Measurements from ENCODE around the gene NR6A1. TPM values are rescaled to one million over a fixed set of nuclear protein-coding genes. Genes with fewer than 3 reads are reported as not detected.

NR6A1 gene
- total RNA-seq, 4 donors from 2014 or later: 1.7 to 8.4 (median 5.5) TPM

GRCh38 chr9:124498499-124499146 is 272.5 kb downstream of the NR6A1 start:
- H3K27me3 ChIP-seq: peaks cover 0 to 60% of the 10 kb centered on the region in 2 donors
- no peaks in the 10 kb centered on the region for H3K9me3 ChIP-seq
- H3K36me3 ChIP-seq: no peaks in the 10 kb centered on the region
- 54 to 64% methylated on average over 9 of the region's 15 CpGs for WGBS, 2 donors
- DNase-seq (ENCODE audit: low spot score in 2 of 2): no peak
- TF ChIP-seq POLR2A (IDR thresholded peaks at IDR 0.05) (no peak), EP300 (IDR thresholded peaks at IDR 0.05) (no peak), CTCF (IDR thresholded peaks at IDR 0.05) (no peak)
- no peak overlapping the region for H3K4me3 ChIP-seq
- peaks cover 0 to 11% (median 2%) of the 10 kb centered on the region in 4 donors for H3K4me1 ChIP-seq
- no peak overlapping the region for H3K27ac ChIP-seq

GRCh38 chr9:124498040-124498439 is 273.1 kb downstream of the NR6A1 start:
- WGBS, 2 donors: 71 to 80% methylated on average over 6 of the region's 6 CpGs
- no peak for DNase-seq (ENCODE audit: low spot score in 2 of 2)
- Histone ChIP-seq H3K27me3 (peaks cover 0 to 60% of the 10 kb centered on the region in 2 donors), H3K9me3 (no peaks in the 10 kb centered on the region), H3K27ac (no peak overlapping the region), H3K4me1 (peaks cover 0 to 5% (median under 1%) of the 10 kb centered on the region in 4 donors), H3K4me3 (no peak overlapping the region), H3K36me3 (no peaks in the 10 kb centered on the region)
- TF ChIP-seq EP300 (IDR thresholded peaks at IDR 0.05): no peak

- H3K9me3 ChIP-seq: no peaks in the 10 kb centered on the region
- H3K27me3 ChIP-seq: peaks cover 0 to 59% of the 10 kb centered on the region in 2 donors
- no peak for DNase-seq (ENCODE audit: low spot score in 2 of 2)
- no peaks in the 10 kb centered on the region for H3K36me3 ChIP-seq
- H3K4me3 ChIP-seq: no peak overlapping the region
- TF ChIP-seq POLR2A (IDR thresholded peaks at IDR 0.05): no peak
- TF ChIP-seq EP300 (IDR thresholded peaks at IDR 0.05): no peak
- no peak for TF ChIP-seq CTCF (IDR thresholded peaks at IDR 0.05)
- no peak overlapping the region for H3K27ac ChIP-seq
- no peaks in the 10 kb centered on the region for H3K4me1 ChIP-seq
- 85 to 87% methylated on average over 8 of the region's 8 CpGs for WGBS, 2 donors
Observed at GRCh38 chr9:124497441-124497840, 273.7 kb downstream of the NR6A1 start.

- H3K4me3 ChIP-seq: no peak overlapping the region
- H3K4me1 ChIP-seq: no peaks in the 10 kb centered on the region
- 61 to 62% methylated on average over 13 to 15 of the region's 15 CpGs for WGBS, 2 donors
- DNase-seq (ENCODE audit: low spot score in 2 of 2): no peak
- H3K36me3 ChIP-seq: no peaks in the 10 kb centered on the region
- no peak overlapping the region for H3K27ac ChIP-seq
- no peaks in the 10 kb centered on the region for H3K9me3 ChIP-seq
- no peak for TF ChIP-seq CTCF (IDR thresholded peaks at IDR 0.05)
- TF ChIP-seq EP300 (IDR thresholded peaks at IDR 0.05): no peak
- no peak for TF ChIP-seq POLR2A (IDR thresholded peaks at IDR 0.05)
- peaks cover 0 to 49% of the 10 kb centered on the region in 2 donors for H3K27me3 ChIP-seq
Observed at GRCh38 chr9:124496463-124496862, 274.6 kb downstream of the NR6A1 start.

- 79 to 85% methylated on average over 3 of the region's 3 CpGs for WGBS, 2 donors
- no peak overlapping the region for H3K27ac ChIP-seq
- peaks cover 0 to 45% of the 10 kb centered on the region in 2 donors for H3K27me3 ChIP-seq
- H3K36me3 ChIP-seq: no peaks in the 10 kb centered on the region
- TF ChIP-seq POLR2A (IDR thresholded peaks at IDR 0.05): no peak
- TF ChIP-seq CTCF (IDR thresholded peaks at IDR 0.05): no peak
- no peak for TF ChIP-seq EP300 (IDR thresholded peaks at IDR 0.05)
- no peak for DNase-seq (ENCODE audit: low spot score in 2 of 2)
- no peak overlapping the region for H3K4me3 ChIP-seq
- H3K9me3 ChIP-seq: no peaks in the 10 kb centered on the region
- no peaks in the 10 kb centered on the region for H3K4me1 ChIP-seq
Observed at GRCh38 chr9:124496075-124496449, 275.0 kb downstream of the NR6A1 start.
